Activated CD4-positive, alpha-beta T cell treated with anti-CD3 and anti-CD28 coated beads, Interleukin-2, amount 10 ng/mL, durations not matched to agents 7 days and 5 days (primary cell): Measurements from ENCODE around the gene OPCML. TPM values are rescaled to one million over a fixed set of nuclear protein-coding genes. Genes with fewer than 3 reads are reported as not detected.

Source experiments
- CTCF ChIA-PET: fragments of 350-600 bp; sonication (Branson Sonifier 250); formaldehyde crosslinking; loops from one replicate; lab custom pipeline; 2021; ENCODE audit warnings: antibody characterized with exemption; lab: Charles Lee
- POLR2A ChIA-PET: fragments of 350-600 bp; sonication (Branson Sonifier 250); formaldehyde crosslinking; loops from one replicate; lab custom pipeline; 2021; ENCODE audit warnings: antibody characterized with exemption; lab: Charles Lee
- DNase-seq: peaks from one replicate; pipeline ENCODE4 v3.0.0-alpha.2; 2020
- H3K27ac Mint-ChIP-seq: one replicate; pipeline ENCODE4 v1.8.0; 2021; ENCODE audit warnings: mild to moderate bottlenecking, moderate library complexity, mixed read lengths
- H3K27me3 Mint-ChIP-seq: one replicate; pipeline ENCODE4 v1.8.0; 2021; ENCODE audit warnings: mixed read lengths
- H3K36me3 Mint-ChIP-seq: one replicate; pipeline ENCODE4 v1.8.0; 2021; ENCODE audit warnings: low read depth, mixed read lengths
- H3K4me1 Mint-ChIP-seq: one replicate; pipeline ENCODE4 v1.8.0; 2021; ENCODE audit warnings: mixed read lengths
- H3K4me3 Mint-ChIP-seq: one replicate; pipeline ENCODE4 v1.8.0; 2021; ENCODE audit warnings: mild to moderate bottlenecking, moderate library complexity, mixed read lengths
- H3K9me3 Mint-ChIP-seq: one replicate; pipeline ENCODE4 v1.8.0; 2021; ENCODE audit warnings: mixed read lengths
- total RNA-seq, 2 experiments: library from RNA; stranded (reverse); gene quantifications; one replicate each; pipeline ENCODE4 v1.2.3, GENCODE V29; 2021

The OPCML gene
- total RNA-seq, 2 experiments from 2014 or later: not detected

GRCh38 chr11:133480722-133481121 lies 51.6 kb downstream of the OPCML start:
- Mint-ChIP-seq H3K27me3 (no peaks in the 10 kb centered on the region), H3K4me3 (no peak overlapping the region), H3K9me3 (no peaks in the 10 kb centered on the region), H3K4me1 (no peaks in the 10 kb centered on the region), H3K27ac (no peak overlapping the region), H3K36me3 (no peaks in the 10 kb centered on the region)
- POLR2A ChIA-PET: no interaction called here
- CTCF ChIA-PET: no interaction called here
- DNase-seq: no peak

GRCh38 chr11:133479209-133479608 lies 53.1 kb downstream of the OPCML start:
- DNase-seq: no peak
- H3K27ac Mint-ChIP-seq: no peak overlapping the region
- ChIA-PET POLR2A (no interaction called here), CTCF (no interaction called here)
- no peaks in the 10 kb centered on the region for H3K36me3 Mint-ChIP-seq
- no peaks in the 10 kb centered on the region for H3K9me3 Mint-ChIP-seq
- no peak overlapping the region for H3K4me3 Mint-ChIP-seq
- no peaks in the 10 kb centered on the region for H3K4me1 Mint-ChIP-seq
- H3K27me3 Mint-ChIP-seq: peaks cover 2% of the 10 kb centered on the region

- Mint-ChIP-seq H3K4me3 (no peak overlapping the region), H3K9me3 (no peaks in the 10 kb centered on the region), H3K4me1 (no peaks in the 10 kb centered on the region), H3K27ac (no peak overlapping the region), H3K27me3 (peaks cover 2% of the 10 kb centered on the region), H3K36me3 (no peaks in the 10 kb centered on the region)
- no peak for DNase-seq
- ChIA-PET CTCF (no interaction called here), POLR2A (no interaction called here)
These were observed 55.1 kb downstream of the OPCML start for GRCh38 chr11:133477251-133477625.

- Mint-ChIP-seq H3K36me3 (no peaks in the 10 kb centered on the region), H3K27ac (no peak overlapping the region), H3K27me3 (peaks cover 2% of the 10 kb centered on the region), H3K9me3 (no peaks in the 10 kb centered on the region), H3K4me1 (no peaks in the 10 kb centered on the region), H3K4me3 (no peak overlapping the region)
- ChIA-PET CTCF (no interaction called here), POLR2A (no interaction called here)
- DNase-seq: no peak
These were observed 55.6 kb downstream of the OPCML start for GRCh38 chr11:133476570-133477250.

- Mint-ChIP-seq H3K27ac (no peak overlapping the region), H3K9me3 (no peaks in the 10 kb centered on the region), H3K4me1 (no peaks in the 10 kb centered on the region), H3K27me3 (peaks cover 2% of the 10 kb centered on the region), H3K4me3 (no peak overlapping the region), H3K36me3 (no peaks in the 10 kb centered on the region)
- POLR2A ChIA-PET: no interaction called here
- no peak for DNase-seq
- CTCF ChIA-PET: no interaction called here
These were observed 57.8 kb downstream of the OPCML start for GRCh38 chr11:133474461-133474860.

GRCh38 chr11:133467686-133468085 lies 64.6 kb downstream of the OPCML start:
- no peaks in the 10 kb centered on the region for H3K36me3 Mint-ChIP-seq
- no peaks in the 10 kb centered on the region for H3K4me1 Mint-ChIP-seq
- ChIA-PET POLR2A (no interaction called here), CTCF (no interaction called here)
- no peak for DNase-seq
- no peak overlapping the region for H3K27ac Mint-ChIP-seq
- no peaks in the 10 kb centered on the region for H3K9me3 Mint-ChIP-seq
- no peak overlapping the region for H3K4me3 Mint-ChIP-seq
- H3K27me3 Mint-ChIP-seq: no peaks in the 10 kb centered on the region

- no peak for DNase-seq
- Mint-ChIP-seq H3K36me3 (no peaks in the 10 kb centered on the region), H3K4me1 (no peaks in the 10 kb centered on the region), H3K27me3 (no peaks in the 10 kb centered on the region), H3K27ac (no peak overlapping the region), H3K4me3 (no peak overlapping the region), H3K9me3 (no peaks in the 10 kb centered on the region)
- POLR2A ChIA-PET: no interaction called here
- CTCF ChIA-PET: no interaction called here
These were observed 89.0 kb downstream of the OPCML start for GRCh38 chr11:133443206-133443747.

GRCh38 chr11:133441964-133442660 lies 90.2 kb downstream of the OPCML start:
- ChIA-PET POLR2A (no interaction called here), CTCF (no interaction called here)
- no peaks in the 10 kb centered on the region for H3K9me3 Mint-ChIP-seq
- no peaks in the 10 kb centered on the region for H3K4me1 Mint-ChIP-seq
- no peak overlapping the region for H3K27ac Mint-ChIP-seq
- H3K36me3 Mint-ChIP-seq: no peaks in the 10 kb centered on the region
- DNase-seq: no peak
- no peak overlapping the region for H3K4me3 Mint-ChIP-seq
- no peaks in the 10 kb centered on the region for H3K27me3 Mint-ChIP-seq

GRCh38 chr11:133425992-133426391 lies 106.3 kb downstream of the OPCML start:
- ChIA-PET CTCF (no interaction called here), POLR2A (no interaction called here)
- DNase-seq: no peak
- Mint-ChIP-seq H3K4me3 (no peak overlapping the region), H3K36me3 (no peaks in the 10 kb centered on the region), H3K9me3 (no peaks in the 10 kb centered on the region), H3K4me1 (no peaks in the 10 kb centered on the region), H3K27me3 (no peaks in the 10 kb centered on the region), H3K27ac (no peak overlapping the region)

- H3K9me3 Mint-ChIP-seq: no peaks in the 10 kb centered on the region
- no peak for DNase-seq
- H3K4me3 Mint-ChIP-seq: no peak overlapping the region
- H3K27ac Mint-ChIP-seq: no peak overlapping the region
- H3K4me1 Mint-ChIP-seq: no peaks in the 10 kb centered on the region
- no peaks in the 10 kb centered on the region for H3K27me3 Mint-ChIP-seq
- CTCF ChIA-PET: no interaction called here
- POLR2A ChIA-PET: no interaction called here
- H3K36me3 Mint-ChIP-seq: no peaks in the 10 kb centered on the region
These were observed 107.1 kb downstream of the OPCML start for GRCh38 chr11:133425245-133425644.

GRCh38 chr11:133418218-133418617 lies 114.1 kb downstream of the OPCML start:
- H3K9me3 Mint-ChIP-seq: no peaks in the 10 kb centered on the region
- H3K27ac Mint-ChIP-seq: no peak overlapping the region
- no peak overlapping the region for H3K4me3 Mint-ChIP-seq
- no peaks in the 10 kb centered on the region for H3K27me3 Mint-ChIP-seq
- no peaks in the 10 kb centered on the region for H3K4me1 Mint-ChIP-seq
- POLR2A ChIA-PET: no interaction called here
- CTCF ChIA-PET: no interaction called here
- H3K36me3 Mint-ChIP-seq: no peaks in the 10 kb centered on the region
- no peak for DNase-seq

GRCh38 chr11:133414506-133414905 lies 117.8 kb downstream of the OPCML start:
- Mint-ChIP-seq H3K36me3 (no peaks in the 10 kb centered on the region), H3K27ac (no peak overlapping the region), H3K4me3 (no peak overlapping the region), H3K4me1 (no peaks in the 10 kb centered on the region), H3K9me3 (no peaks in the 10 kb centered on the region), H3K27me3 (no peaks in the 10 kb centered on the region)
- DNase-seq: no peak
- CTCF ChIA-PET: no interaction called here
- POLR2A ChIA-PET: no interaction called here

- Mint-ChIP-seq H3K9me3 (no peaks in the 10 kb centered on the region), H3K4me3 (no peak overlapping the region), H3K27ac (no peak overlapping the region), H3K4me1 (no peaks in the 10 kb centered on the region), H3K36me3 (no peaks in the 10 kb centered on the region), H3K27me3 (no peaks in the 10 kb centered on the region)
- no peak for DNase-seq
- CTCF ChIA-PET: no interaction called here
- POLR2A ChIA-PET: no interaction called here
These were observed 118.6 kb downstream of the OPCML start for GRCh38 chr11:133413703-133414102.
